ENCODE results near the gene FITM1.

Gene FITM1

GRCh38 chr14:24106672-24107271, 23.7 kb upstream of the FITM1 start:
- peaks cover 8% of the 10 kb centered on the region for H3K4me1 ChIP-seq (ENCODE audit: insufficient read depth, low read length, severe bottlenecking)
- no peak overlapping the region for H3K4me3 ChIP-seq (ENCODE audit: low read depth, low read length, poor library complexity, severe bottlenecking)
- no peak overlapping the region for H3K27ac ChIP-seq (ENCODE audit: low read depth, low read length, poor library complexity, severe bottlenecking)
- H3K36me3 ChIP-seq (ENCODE audit: insufficient read depth, low read length): peaks cover 22% of the 10 kb centered on the region
- no peak overlapping the region for H2AFZ ChIP-seq (ENCODE audit: low read length)
- no peaks in the 10 kb centered on the region for H3K9me2 ChIP-seq (ENCODE audit: low read depth, low read length)
- TF ChIP-seq EZH2 (IDR thresholded peaks at IDR 0.05; ENCODE audit: borderline replicate concordance, low read length) (no peak), CTCF (IDR thresholded peaks at IDR 0.05; ENCODE audit: low read length) (no peak)
- H3K4me2 ChIP-seq (ENCODE audit: low read length): no peak overlapping the region
- no peaks in the 10 kb centered on the region for H3K79me2 ChIP-seq (ENCODE audit: insufficient read depth, low read length)
- H3F3A ChIP-seq (ENCODE audit: insufficient read depth, low read length): no peaks in the 10 kb centered on the region; the same call in 1 of the 2 replicates
- H3K9me3 ChIP-seq (ENCODE audit: low read length): no peaks in the 10 kb centered on the region
- H4K20me1 ChIP-seq (ENCODE audit: insufficient read depth, low read length): no peaks in the 10 kb centered on the region
- no peaks in the 10 kb centered on the region for H3K27me3 ChIP-seq (ENCODE audit: insufficient read depth, low read length)
- no peak overlapping the region for H3K9ac ChIP-seq (ENCODE audit: low read length)

GRCh38 chr14:24108336-24108874, 22.1 kb upstream of the FITM1 start:
- TF ChIP-seq CTCF (IDR thresholded peaks at IDR 0.05; ENCODE audit: low read length) (no peak), EZH2 (IDR thresholded peaks at IDR 0.05; ENCODE audit: borderline replicate concordance, low read length) (no peak)
- Histone ChIP-seq H3K79me2 (ENCODE audit: insufficient read depth, low read length) (no peaks in the 10 kb centered on the region), H2AFZ (ENCODE audit: low read length) (0 out of 2 replicates have a peak overlapping the region, but pooled peaks have one; percentile 83), H3K9me3 (ENCODE audit: low read length) (no peaks in the 10 kb centered on the region), H3K36me3 (ENCODE audit: insufficient read depth, low read length) (peaks cover 13% of the 10 kb centered on the region), H3K4me1 (ENCODE audit: insufficient read depth, low read length, severe bottlenecking) (peaks cover 11% of the 10 kb centered on the region), H3K9ac (ENCODE audit: low read length) (no peak overlapping the region; the same call in 1 of the 2 replicates), H4K20me1 (ENCODE audit: insufficient read depth, low read length) (no peaks in the 10 kb centered on the region), H3K27ac (ENCODE audit: low read depth, low read length, poor library complexity, severe bottlenecking) (peak overlapping the region; percentile 70), H3K9me2 (ENCODE audit: low read depth, low read length) (no peaks in the 10 kb centered on the region), H3K27me3 (ENCODE audit: insufficient read depth, low read length) (no peaks in the 10 kb centered on the region), H3K4me2 (ENCODE audit: low read length) (peak overlapping the region; percentile 31; the same call in 1 of the 2 replicates), H3K4me3 (ENCODE audit: low read depth, low read length, poor library complexity, severe bottlenecking) (no peak overlapping the region), H3F3A (ENCODE audit: insufficient read depth, low read length) (no peaks in the 10 kb centered on the region; the same call in 1 of the 2 replicates)

DNA sequence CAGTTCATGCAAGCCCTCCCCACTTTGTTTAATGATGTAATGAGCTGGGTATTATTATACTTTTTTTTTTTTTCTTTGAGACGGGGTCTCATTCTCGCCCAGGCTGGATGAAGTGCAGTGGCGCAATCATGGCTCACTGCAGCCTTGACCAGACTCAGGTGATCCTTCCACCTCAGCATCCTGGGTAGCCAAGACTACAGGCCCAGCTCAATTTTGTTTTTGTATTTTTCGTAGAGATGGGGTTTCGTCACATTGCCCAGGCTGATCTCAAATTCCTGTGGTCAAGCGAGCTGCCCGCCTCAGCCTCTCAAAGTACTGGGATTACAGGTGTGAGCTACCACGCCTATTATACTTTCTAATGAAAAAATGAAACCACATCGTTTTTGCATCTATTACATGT, 20.4 kb upstream of the FITM1 start:
- no peak overlapping the region for H3K4me2 ChIP-seq (ENCODE audit: low read length)
- no peak overlapping the region for H3K4me3 ChIP-seq (ENCODE audit: low read depth, low read length, poor library complexity, severe bottlenecking)
- no peak overlapping the region for H3K9ac ChIP-seq (ENCODE audit: low read length)
- H3K9me3 ChIP-seq (ENCODE audit: low read length): no peaks in the 10 kb centered on the region
- no peaks in the 10 kb centered on the region for H3K79me2 ChIP-seq (ENCODE audit: insufficient read depth, low read length)
- H3K4me1 ChIP-seq (ENCODE audit: insufficient read depth, low read length, severe bottlenecking): peaks cover 13% of the 10 kb centered on the region
- no peaks in the 10 kb centered on the region for H3K9me2 ChIP-seq (ENCODE audit: low read depth, low read length)
- no peak overlapping the region for H2AFZ ChIP-seq (ENCODE audit: low read length)
- TF ChIP-seq CTCF (IDR thresholded peaks at IDR 0.05; ENCODE audit: low read length) (no peak), EZH2 (IDR thresholded peaks at IDR 0.05; ENCODE audit: borderline replicate concordance, low read length) (no peak)
- H4K20me1 ChIP-seq (ENCODE audit: insufficient read depth, low read length): no peaks in the 10 kb centered on the region
- H3K27me3 ChIP-seq (ENCODE audit: insufficient read depth, low read length): no peaks in the 10 kb centered on the region
- H3F3A ChIP-seq (ENCODE audit: insufficient read depth, low read length): no peaks in the 10 kb centered on the region; the same call in 1 of the 2 replicates
- no peaks in the 10 kb centered on the region for H3K36me3 ChIP-seq (ENCODE audit: insufficient read depth, low read length)
- H3K27ac ChIP-seq (ENCODE audit: low read depth, low read length, poor library complexity, severe bottlenecking): no peak overlapping the region
